Keratinocyte (primary cell): Measurements from ENCODE around the gene TADA2B. TPM values are rescaled to one million over a fixed set of nuclear protein-coding genes. Genes with fewer than 3 reads are reported as not detected.

Experiments
- DNase-seq: peaks from one replicate; pipeline ENCODE4 v3.0.0-alpha.2; 2011; ENCODE audit warnings: low read depth, missing footprints, low spot score
- FAIRE-seq: peaks from 2 replicates; lab custom pipeline; 2011; peaks lifted over from hg19 to GRCh38; lab: Jason Lieb, UNC
- H2AFZ ChIP-seq: 2 replicates; pipeline ENCODE4 v1.6.0; 2012; ENCODE audit warnings: low read length, control low read depth, inconsistent platforms; ENCODE audit not compliant: control insufficient read depth
- H3K27ac ChIP-seq: 2 replicates; pipeline ENCODE4 v1.5.1; 2011; ENCODE audit warnings: low read length; ENCODE audit not compliant: control insufficient read depth, insufficient read depth
- H3K27me3 ChIP-seq: 3 replicates; pipeline ENCODE4 v1.6.0; 2011; ENCODE audit warnings: low read length; ENCODE audit not compliant: control insufficient read depth, insufficient read depth; ENCODE audit errors: extremely low read depth
- H3K36me3 ChIP-seq, 2 experiments: 2 replicates in 1 of 2; 3 replicates in 1 of 2; pipeline ENCODE4 v1.5.1; 2011; ENCODE audit warnings: low read length in 2 of 2, mild to moderate bottlenecking in 1 of 2; ENCODE audit not compliant: control insufficient read depth in 2 of 2, insufficient read depth in 2 of 2; ENCODE audit errors: extremely low read depth in 1 of 2
- H3K4me1 ChIP-seq: 3 replicates; pipeline ENCODE4 v1.5.1; 2011; ENCODE audit warnings: low read length; ENCODE audit not compliant: control insufficient read depth, insufficient read depth; ENCODE audit errors: extremely low read depth
- H3K4me2 ChIP-seq: 3 replicates; pipeline ENCODE4 v1.6.0; 2011; ENCODE audit warnings: low read depth, low read length; ENCODE audit not compliant: control insufficient read depth, insufficient read depth; ENCODE audit errors: extremely low read depth
- H3K4me3 ChIP-seq, 3 experiments: fragments of 200-600 bp in 1 of 3; sonication (generic) in 1 of 3; 2 replicates in 2 of 3; 3 replicates in 1 of 3; pipeline ENCODE4 v1.5.1; 2011 to 2016; ENCODE audit warnings: low read length in 3 of 3, mild to moderate bottlenecking in 3 of 3, control low read depth in 2 of 3, inconsistent platforms in 1 of 3, low read depth in 1 of 3, mixed read lengths in 1 of 3, mixed run types in 1 of 3, moderate library complexity in 1 of 3; ENCODE audit not compliant: control insufficient read depth in 2 of 3, insufficient read depth in 2 of 3; ENCODE audit errors: extremely low read depth in 1 of 3
- H3K79me2 ChIP-seq: 2 replicates; pipeline ENCODE4 v1.6.0; 2012; ENCODE audit warnings: low read length; ENCODE audit not compliant: control insufficient read depth, insufficient read depth
- H3K9ac ChIP-seq: 3 replicates; pipeline ENCODE4 v1.6.0; 2011; ENCODE audit warnings: low read length; ENCODE audit not compliant: control insufficient read depth, insufficient read depth; ENCODE audit errors: extremely low read depth
- H3K9me1 ChIP-seq: 3 replicates; pipeline ENCODE4 v1.6.0; 2011; ENCODE audit warnings: low read length; ENCODE audit not compliant: control insufficient read depth, insufficient read depth; ENCODE audit errors: extremely low read depth
- H3K9me3 ChIP-seq: 2 replicates; pipeline ENCODE4 v1.5.1; 2012; ENCODE audit warnings: low read depth, low read length; ENCODE audit not compliant: control insufficient read depth
- H4K20me1 ChIP-seq: 3 replicates; pipeline ENCODE4 v1.6.0; 2011; ENCODE audit warnings: low read length; ENCODE audit not compliant: control insufficient read depth, insufficient read depth; ENCODE audit errors: extremely low read depth
- EZH2 ChIP-seq: IDR thresholded peaks from one replicate; pipeline ENCODE4 v1.6.1; 2012; ENCODE audit warnings: inconsistent platforms, mild to moderate bottlenecking, low read length, moderate library complexity
- dilution Hi-C: fragments of 300-500 bp; cut with MboI; formaldehyde crosslinking; loops from one replicate; pipeline ENCODE4 v1.7.0; 2020; ENCODE audit warnings: low sequenced_read_pairs; ENCODE audit not compliant: extremely low pct_ligation_motif_present
- polyA plus RNA-seq, 5 experiments: library from polyadenylated mRNA; depleted of rRNA in 3 of 5; stranded (reverse) in 3 of 5; stranded (forward) in 1 of 5; unstranded in 1 of 5; fragments of >200 nt; gene quantifications; 1 replicate in 1 of 5; 2 replicates in 3 of 5; 3 replicates in 1 of 5; pipeline versions ENCODE4 v1.2.1 to v1.2.3, GENCODE V29; 2011 to 2012; ENCODE audit warnings: missing spikeins in 2 of 5, low read depth in 1 of 5, low replicate concordance in 1 of 5
- TF ChIP-seq, protein P1 (sequence below), 3 experiments: IDR thresholded peaks in 1 of 3; conservative IDR thresholded peaks in 1 of 3; optimal IDR thresholded peaks in 1 of 3; 2 replicates in 2 of 3; 3 replicates in 1 of 3; pipeline versions ENCODE3 to v1.5.1; 2011; ENCODE audit warnings: low read length in 3 of 3, mild to moderate bottlenecking in 3 of 3, moderate library complexity in 2 of 3, control low read depth in 1 of 3, inconsistent platforms in 1 of 3; ENCODE audit not compliant: insufficient read depth in 2 of 3; ENCODE audit errors: extremely low read depth in 1 of 3

Gene TADA2B
- polyA plus RNA-seq, 1 donor (not counting 4 experiments of a cell fraction or from before 2014, with no cell fraction given) = 5.3 TPM

DNA sequence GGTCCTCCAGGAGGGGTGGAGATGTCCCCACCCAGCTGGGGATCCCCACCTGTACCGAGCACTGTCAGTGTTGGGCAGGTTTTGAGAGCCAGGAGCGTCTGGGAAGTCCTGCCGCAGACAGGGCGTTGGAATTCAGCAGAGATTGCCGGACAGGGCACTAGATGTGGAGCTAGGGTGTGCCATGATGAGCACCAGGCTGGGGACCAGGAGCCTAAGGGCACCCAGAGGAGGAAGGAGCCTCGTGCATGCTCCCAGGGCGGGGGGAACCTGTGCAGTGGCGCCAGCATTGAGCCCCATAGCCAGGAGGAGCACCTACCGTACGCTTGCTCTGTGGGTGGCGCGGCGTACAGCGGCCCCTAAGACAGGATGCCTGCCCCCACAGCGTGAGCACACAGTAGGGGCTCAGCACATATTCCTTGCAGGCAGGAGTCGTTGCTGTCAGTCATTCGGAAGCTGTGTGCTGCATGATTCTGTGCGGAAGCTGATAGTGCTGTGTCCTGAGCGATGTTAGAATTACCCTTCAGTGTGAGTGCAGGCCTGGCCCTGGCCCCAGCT is 18.8 kb upstream of the TADA2B start:
- H3K4me1 ChIP-seq = peaks cover 10% of the 10 kb centered on the region
- H3K27ac ChIP-seq = no peak overlapping the region
- no peak overlapping the region for H3K4me3 ChIP-seq
- peaks cover 28 to 45% of the 10 kb centered on the region in 2 experiments for H3K36me3 ChIP-seq
- FAIRE-seq (no peak), DNase-seq (no peak)
- no peak overlapping the region for H3K4me2 ChIP-seq
- no peak overlapping the region for H2AFZ ChIP-seq
- dilution Hi-C loops = no loop called here
- H4K20me1 ChIP-seq = no peaks in the 10 kb centered on the region
- H3K79me2 ChIP-seq = peaks cover under 1% of the 10 kb centered on the region
- H3K9me3 ChIP-seq = no peaks in the 10 kb centered on the region
- TF ChIP-seq, protein P1, sequence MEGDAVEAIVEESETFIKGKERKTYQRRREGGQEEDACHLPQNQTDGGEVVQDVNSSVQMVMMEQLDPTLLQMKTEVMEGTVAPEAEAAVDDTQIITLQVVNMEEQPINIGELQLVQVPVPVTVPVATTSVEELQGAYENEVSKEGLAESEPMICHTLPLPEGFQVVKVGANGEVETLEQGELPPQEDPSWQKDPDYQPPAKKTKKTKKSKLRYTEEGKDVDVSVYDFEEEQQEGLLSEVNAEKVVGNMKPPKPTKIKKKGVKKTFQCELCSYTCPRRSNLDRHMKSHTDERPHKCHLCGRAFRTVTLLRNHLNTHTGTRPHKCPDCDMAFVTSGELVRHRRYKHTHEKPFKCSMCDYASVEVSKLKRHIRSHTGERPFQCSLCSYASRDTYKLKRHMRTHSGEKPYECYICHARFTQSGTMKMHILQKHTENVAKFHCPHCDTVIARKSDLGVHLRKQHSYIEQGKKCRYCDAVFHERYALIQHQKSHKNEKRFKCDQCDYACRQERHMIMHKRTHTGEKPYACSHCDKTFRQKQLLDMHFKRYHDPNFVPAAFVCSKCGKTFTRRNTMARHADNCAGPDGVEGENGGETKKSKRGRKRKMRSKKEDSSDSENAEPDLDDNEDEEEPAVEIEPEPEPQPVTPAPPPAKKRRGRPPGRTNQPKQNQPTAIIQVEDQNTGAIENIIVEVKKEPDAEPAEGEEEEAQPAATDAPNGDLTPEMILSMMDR (optimal IDR thresholded peaks at IDR 0.05 in 1 of 3, IDR thresholded peaks at IDR 0.05 in 1 of 3, conservative IDR thresholded peaks at IDR 0.05 in 1 of 3; ENCODE audit: extremely low read depth in 1 of 3, insufficient read depth in 2 of 3, low read length in 3 of 3) = no peak
- no peaks in the 10 kb centered on the region for H3K27me3 ChIP-seq
- no peak overlapping the region for H3K9ac ChIP-seq
- no peaks in the 10 kb centered on the region for H3K9me1 ChIP-seq

DNA sequence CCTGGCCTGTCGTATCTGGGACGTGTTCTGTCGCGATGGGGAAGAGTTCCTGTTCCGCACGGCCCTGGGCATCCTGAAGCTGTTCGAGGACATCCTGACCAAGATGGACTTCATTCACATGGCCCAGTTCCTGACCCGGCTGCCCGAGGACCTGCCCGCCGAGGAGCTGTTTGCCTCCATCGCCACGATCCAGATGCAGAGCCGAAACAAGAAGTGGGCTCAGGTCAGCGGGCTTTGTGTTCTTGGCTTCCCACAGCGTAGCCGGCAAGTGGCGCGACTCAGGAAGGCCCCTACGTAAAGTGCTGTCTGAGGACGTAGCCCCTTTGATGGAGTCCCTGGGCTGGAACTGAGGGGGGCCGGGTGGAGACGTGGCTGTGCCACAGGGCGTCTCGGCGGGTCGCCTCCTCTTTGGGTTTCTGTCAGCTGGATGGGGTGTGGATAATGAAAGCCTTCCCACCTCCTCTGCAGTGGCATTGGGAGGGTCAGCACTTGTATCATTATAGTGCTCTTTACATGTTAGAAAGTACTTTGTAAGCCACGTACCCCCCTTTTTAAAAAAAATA is 18.1 kb upstream of the TADA2B start:
- no peak overlapping the region for H3K9ac ChIP-seq
- peaks cover 33 to 45% of the 10 kb centered on the region in 2 experiments for H3K36me3 ChIP-seq

More for the DNA sequence above, 18.1 kb upstream of the TADA2B start:
- no peaks in the 10 kb centered on the region for H3K79me2 ChIP-seq
- no peak overlapping the region for H3K27ac ChIP-seq
- no peaks in the 10 kb centered on the region for H3K27me3 ChIP-seq
- no peaks in the 10 kb centered on the region for H3K9me1 ChIP-seq
- H3K4me1 ChIP-seq = peaks cover 10% of the 10 kb centered on the region
- H2AFZ ChIP-seq = no peak overlapping the region
- DNase-seq = no peak
- no peak for FAIRE-seq
- dilution Hi-C loops = no loop called here
- H3K4me2 ChIP-seq = no peak overlapping the region
- no peaks in the 10 kb centered on the region for H3K9me3 ChIP-seq
- TF ChIP-seq, protein P1 (optimal IDR thresholded peaks at IDR 0.05 in 1 of 3, IDR thresholded peaks at IDR 0.05 in 1 of 3, conservative IDR thresholded peaks at IDR 0.05 in 1 of 3; ENCODE audit: extremely low read depth in 1 of 3, insufficient read depth in 2 of 3, low read length in 3 of 3) = no peak
- no peak for TF ChIP-seq EZH2
- no peak overlapping the region for H3K4me3 ChIP-seq
- H4K20me1 ChIP-seq = no peaks in the 10 kb centered on the region
